DOHH2 (cell line): Measurements from ENCODE around the gene B3GALNT1.
"Not testable (repeated sequence)": the region's sequence is repeated elsewhere in the genome, so short reads cannot be mapped to it uniquely, and the experiment has no call there.

Experiments
- H3F3A ChIP-seq: fragments of 200-600 bp; sonication (generic), shearing (Covaris generic); 2 replicates; pipeline ENCODE4 v1.6.0; 2016; ENCODE audit warnings: antibody characterized with exemption, mild to moderate bottlenecking; ENCODE audit not compliant: control insufficient read depth, insufficient read depth
- H3K27ac ChIP-seq: fragments of 200-600 bp; sonication (generic); 2 replicates; pipeline ENCODE4 v1.5.1; 2014; ENCODE audit warnings: low read depth, mild to moderate bottlenecking, low read length, moderate library complexity
- H3K27me3 ChIP-seq: fragments of 200-600 bp; sonication (generic); 2 replicates; pipeline ENCODE4 v1.6.1; 2014; ENCODE audit warnings: mild to moderate bottlenecking, low read length, mixed read lengths; ENCODE audit not compliant: control insufficient read depth
- H3K36me3 ChIP-seq: fragments of 200-600 bp; sonication (generic); 2 replicates; pipeline ENCODE4 v1.6.1; 2014; ENCODE audit warnings: mild to moderate bottlenecking, low read length, moderate library complexity, mixed read lengths; ENCODE audit not compliant: control insufficient read depth
- H3K4me1 ChIP-seq: fragments of 200-600 bp; sonication (generic); 2 replicates; pipeline ENCODE4 v1.6.1; 2014; ENCODE audit warnings: mild to moderate bottlenecking, low read length, mixed read lengths; ENCODE audit not compliant: control insufficient read depth
- H3K4me2 ChIP-seq: fragments of 200-600 bp; sonication (generic); 2 replicates; pipeline ENCODE4 v1.6.0; 2014; ENCODE audit warnings: mild to moderate bottlenecking, low read length, moderate library complexity
- H3K4me3 ChIP-seq: fragments of 200-600 bp; sonication (generic); 2 replicates; pipeline ENCODE4 v1.5.1; 2014; ENCODE audit warnings: mild to moderate bottlenecking, low read length, mixed read lengths
- H3K79me2 ChIP-seq: fragments of 200-600 bp; sonication (generic); 2 replicates; pipeline ENCODE4 v1.6.1; 2014; ENCODE audit warnings: mild to moderate bottlenecking, low read length, mixed read lengths; ENCODE audit not compliant: control insufficient read depth
- H3K9me2 ChIP-seq: fragments of 200-600 bp; sonication (generic); replicated peaks from 2 replicates; pipeline ENCODE4 v1.6.1; 2014; ENCODE audit warnings: mild to moderate bottlenecking, low read length, mixed read lengths; ENCODE audit not compliant: control insufficient read depth
- H3K9me3 ChIP-seq: fragments of 200-600 bp; sonication (generic); 2 replicates; pipeline ENCODE4 v1.6.1; 2014; ENCODE audit warnings: antibody characterized with exemption, low read length, mixed read lengths; ENCODE audit not compliant: control insufficient read depth, insufficient read depth
- H4K20me1 ChIP-seq: fragments of 200-600 bp; sonication (generic); 2 replicates; pipeline ENCODE4 v1.6.0; 2014; ENCODE audit warnings: low read depth, mild to moderate bottlenecking, antibody characterized with exemption, low read length, moderate library complexity; ENCODE audit not compliant: control insufficient read depth, insufficient read depth
- CTCF ChIP-seq: fragments of 200-600 bp; sonication (generic); IDR thresholded peaks from one replicate; pipeline ENCODE4 v1.5.1; 2014; ENCODE audit warnings: antibody characterized with exemption, mild to moderate bottlenecking, low read depth, low read length; ENCODE audit not compliant: poor library complexity, severe bottlenecking
- EZH2phosphoT487 ChIP-seq: fragments of 200-600 bp; sonication (generic); IDR thresholded peaks from 2 replicates; pipeline ENCODE4 v1.6.1; 2017; ENCODE audit warnings: borderline replicate concordance, mild to moderate bottlenecking, antibody characterized with exemption, low read length, moderate library complexity, mixed read lengths

Gene B3GALNT1

GRCh38 chr3:161035711-161036110 is 69.4 kb downstream of the B3GALNT1 start:
- H3K27ac ChIP-seq: no peak overlapping the region
- TF ChIP-seq CTCF (no peak), EZH2phosphoT487 (no peak)
- no peaks in the 10 kb centered on the region for H3K36me3 ChIP-seq
- no peaks in the 10 kb centered on the region for H3K27me3 ChIP-seq
- H3F3A ChIP-seq: no peaks in the 10 kb centered on the region
- H3K4me3 ChIP-seq: no peak overlapping the region
- H3K4me2 ChIP-seq: peak overlapping the region; percentile 12
- no peaks in the 10 kb centered on the region for H3K79me2 ChIP-seq
- H4K20me1 ChIP-seq: no peaks in the 10 kb centered on the region
- no peaks in the 10 kb centered on the region for H3K9me2 ChIP-seq
- H3K9me3 ChIP-seq: no peaks in the 10 kb centered on the region
- H3K4me1 ChIP-seq: peaks cover 13% of the 10 kb centered on the region

GRCh38 chr3:161034913-161035550 is 70.1 kb downstream of the B3GALNT1 start:
- H3K9me2 ChIP-seq, H3K27ac ChIP-seq, H3K79me2 ChIP-seq, H3K9me3 ChIP-seq, H3F3A ChIP-seq, H3K27me3 ChIP-seq, H4K20me1 ChIP-seq, H3K36me3 ChIP-seq: not testable (repeated sequence)
- H3K4me2 ChIP-seq: peak overlapping the region; percentile 12
- H3K4me1 ChIP-seq: peaks cover 13% of the 10 kb centered on the region
- TF ChIP-seq CTCF: peak; percentile 15
- H3K4me3 ChIP-seq: peak overlapping the region; percentile 15; the same call in 1 of the 2 replicates
